Stimulated activated memory B cell treated with anti-CD40 and anti-IgM and Interleukin-4, amounts not matched to agents 10 μg/mL and 1 μg/mL and 100 μg/mL, for 72 hours (primary cell): ENCODE results near the gene TMEM252.

Experiments
- ATAC-seq: fragments of 150-1000 bp; cut with Tn5 transposase; 2 replicates; pipeline ENCODE4 v1.10.0; 2021
- H3K27ac Mint-ChIP-seq: one replicate; pipeline ENCODE4 v1.8.0; 2022; ENCODE audit warnings: mild to moderate bottlenecking, mixed read lengths
- H3K27me3 Mint-ChIP-seq: one replicate; pipeline ENCODE4 v1.8.0; 2022; ENCODE audit warnings: mixed read lengths
- H3K36me3 Mint-ChIP-seq: one replicate; pipeline ENCODE4 v1.8.0; 2022; ENCODE audit warnings: mixed read lengths
- H3K4me1 Mint-ChIP-seq: one replicate; pipeline ENCODE4 v1.8.0; 2022; ENCODE audit warnings: mixed read lengths
- H3K4me3 Mint-ChIP-seq: one replicate; pipeline ENCODE4 v1.8.0; 2022; ENCODE audit warnings: mild to moderate bottlenecking, moderate library complexity, mixed read lengths
- H3K9me3 Mint-ChIP-seq: one replicate; pipeline ENCODE4 v1.8.0; 2022; ENCODE audit warnings: mixed read lengths

The TMEM252 gene

DNA sequence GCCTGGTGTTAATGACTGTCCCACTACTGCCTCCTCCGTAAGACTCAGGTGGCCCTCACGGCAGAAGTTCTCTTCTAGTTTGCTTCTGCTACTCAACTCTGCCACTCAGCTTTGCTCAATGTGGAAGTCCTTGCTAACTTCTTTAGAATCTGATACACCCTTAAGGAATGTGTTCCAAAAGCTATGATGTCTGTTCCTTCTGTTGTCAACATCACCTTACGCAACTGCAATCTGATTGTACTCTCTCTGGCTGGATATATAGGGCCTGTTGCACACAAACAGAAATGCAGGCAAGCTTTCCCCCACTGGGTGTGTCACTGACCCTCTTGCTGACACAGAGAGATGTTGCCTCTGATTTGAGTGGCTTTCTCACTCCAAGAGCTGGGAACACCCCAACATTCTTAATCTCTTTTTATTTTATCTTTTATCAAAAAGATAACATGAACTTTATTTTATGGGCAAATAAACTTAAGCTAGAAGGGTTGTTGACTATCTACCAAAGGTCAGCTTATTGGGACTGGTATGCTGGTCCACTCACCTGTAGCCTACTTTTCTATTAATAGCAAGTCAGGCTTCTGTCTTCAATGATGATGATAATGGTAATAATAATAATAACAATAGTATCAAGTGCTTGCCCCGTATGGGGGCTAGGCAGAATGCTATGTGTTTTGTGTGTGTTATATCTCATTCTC lies 25.2 kb downstream of the TMEM252 start:
- peaks cover 6% of the 10 kb centered on the region for H3K9me3 Mint-ChIP-seq
- H3K4me3 Mint-ChIP-seq: no peak overlapping the region
- no peaks in the 10 kb centered on the region for H3K4me1 Mint-ChIP-seq
- ATAC-seq: no peak
- no peak overlapping the region for H3K27ac Mint-ChIP-seq
- H3K36me3 Mint-ChIP-seq: no peaks in the 10 kb centered on the region
- H3K27me3 Mint-ChIP-seq: no peaks in the 10 kb centered on the region

DNA sequence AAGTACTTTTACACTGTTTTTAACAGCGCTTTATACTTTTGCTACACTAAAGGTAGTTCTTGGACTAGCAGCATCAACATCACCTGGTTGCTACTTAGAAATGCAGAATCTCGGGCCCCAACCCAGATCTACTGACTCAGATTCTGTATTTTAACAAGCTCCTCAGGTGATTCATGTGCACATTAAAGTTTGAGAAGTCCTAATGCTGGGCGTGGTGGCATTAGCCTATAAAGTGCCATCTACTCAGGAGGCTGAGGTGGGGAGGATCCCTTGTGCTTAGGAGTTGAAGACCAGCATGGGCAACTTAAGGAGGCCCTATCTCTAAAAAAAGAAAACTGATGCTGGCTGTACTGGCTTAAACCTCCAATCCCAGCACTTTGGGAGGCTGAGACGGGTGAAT lies 26.7 kb downstream of the TMEM252 start:
- H3K36me3 Mint-ChIP-seq: no peaks in the 10 kb centered on the region
- H3K27me3 Mint-ChIP-seq: no peaks in the 10 kb centered on the region
- H3K4me1 Mint-ChIP-seq: no peaks in the 10 kb centered on the region
- H3K27ac Mint-ChIP-seq: no peak overlapping the region
- no peak for ATAC-seq
- H3K9me3 Mint-ChIP-seq: peaks cover 6% of the 10 kb centered on the region
- no peak overlapping the region for H3K4me3 Mint-ChIP-seq

DNA sequence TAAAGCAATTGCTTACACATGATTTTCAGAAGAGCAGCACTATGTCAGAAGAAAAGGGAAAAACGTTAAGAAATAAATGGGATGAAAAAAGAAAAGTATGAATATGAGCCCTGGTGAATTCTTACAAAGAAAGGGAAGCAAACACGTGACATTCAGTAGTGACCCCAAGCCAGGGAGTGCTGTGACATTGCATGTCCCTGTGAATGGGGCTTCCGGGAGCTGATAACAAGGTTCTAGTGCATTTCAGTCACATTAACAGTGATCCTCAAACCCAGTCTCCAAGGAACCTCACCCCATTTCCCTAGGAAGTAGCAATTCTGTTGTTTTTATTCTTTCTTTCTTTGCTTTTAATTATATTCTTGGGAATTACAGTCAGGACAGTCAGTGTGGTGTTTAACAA lies 27.3 kb downstream of the TMEM252 start:
- no peak overlapping the region for H3K4me3 Mint-ChIP-seq
- H3K9me3 Mint-ChIP-seq: peaks cover 3% of the 10 kb centered on the region
- no peak for ATAC-seq
- H3K27me3 Mint-ChIP-seq: no peaks in the 10 kb centered on the region
- no peaks in the 10 kb centered on the region for H3K36me3 Mint-ChIP-seq
- H3K27ac Mint-ChIP-seq: no peak overlapping the region
- no peaks in the 10 kb centered on the region for H3K4me1 Mint-ChIP-seq

GRCh38 chr9:68509689-68510088 lies 31.0 kb downstream of the TMEM252 start:
- H3K27me3 Mint-ChIP-seq: no peaks in the 10 kb centered on the region
- H3K9me3 Mint-ChIP-seq: no peaks in the 10 kb centered on the region
- no peak overlapping the region for H3K4me3 Mint-ChIP-seq
- no peaks in the 10 kb centered on the region for H3K4me1 Mint-ChIP-seq
- H3K36me3 Mint-ChIP-seq: no peaks in the 10 kb centered on the region
- no peak for ATAC-seq
- no peak overlapping the region for H3K27ac Mint-ChIP-seq

GRCh38 chr9:68508547-68508946 lies 32.1 kb downstream of the TMEM252 start:
- no peaks in the 10 kb centered on the region for H3K36me3 Mint-ChIP-seq
- no peaks in the 10 kb centered on the region for H3K9me3 Mint-ChIP-seq
- no peaks in the 10 kb centered on the region for H3K4me1 Mint-ChIP-seq
- H3K27ac Mint-ChIP-seq: no peak overlapping the region
- ATAC-seq: no peak
- no peaks in the 10 kb centered on the region for H3K27me3 Mint-ChIP-seq
- no peak overlapping the region for H3K4me3 Mint-ChIP-seq

DNA sequence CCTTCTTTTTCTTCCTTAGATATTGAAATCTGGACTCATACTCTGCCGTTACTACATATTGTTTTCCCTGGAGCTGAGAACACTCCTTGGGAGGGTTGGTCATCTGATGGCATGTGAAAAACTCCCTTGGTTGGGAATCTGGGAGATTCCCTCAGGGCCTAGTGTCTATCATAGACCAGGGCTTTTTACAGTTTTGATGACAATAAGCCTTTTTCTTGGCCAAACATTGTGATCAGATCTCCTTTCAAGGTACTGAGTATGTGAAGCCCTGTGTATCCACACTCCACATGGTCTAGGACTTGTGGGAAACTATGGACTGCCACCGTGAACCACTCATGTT lies 32.9 kb downstream of the TMEM252 start:
- H3K27me3 Mint-ChIP-seq: no peaks in the 10 kb centered on the region
- H3K27ac Mint-ChIP-seq: no peak overlapping the region
- ATAC-seq: no peak
- no peaks in the 10 kb centered on the region for H3K36me3 Mint-ChIP-seq
- H3K9me3 Mint-ChIP-seq: no peaks in the 10 kb centered on the region
- H3K4me1 Mint-ChIP-seq: no peaks in the 10 kb centered on the region
- no peak overlapping the region for H3K4me3 Mint-ChIP-seq

GRCh38 chr9:68507130-68507805 lies 33.4 kb downstream of the TMEM252 start:
- no peak for ATAC-seq
- no peaks in the 10 kb centered on the region for H3K9me3 Mint-ChIP-seq
- no peak overlapping the region for H3K27ac Mint-ChIP-seq
- no peak overlapping the region for H3K4me3 Mint-ChIP-seq
- no peaks in the 10 kb centered on the region for H3K4me1 Mint-ChIP-seq
- no peaks in the 10 kb centered on the region for H3K36me3 Mint-ChIP-seq
- H3K27me3 Mint-ChIP-seq: no peaks in the 10 kb centered on the region

- no peak for ATAC-seq
- H3K4me3 Mint-ChIP-seq: no peak overlapping the region
- H3K27ac Mint-ChIP-seq: no peak overlapping the region
- H3K9me3 Mint-ChIP-seq: no peaks in the 10 kb centered on the region
- H3K36me3 Mint-ChIP-seq: no peaks in the 10 kb centered on the region
- H3K27me3 Mint-ChIP-seq: no peaks in the 10 kb centered on the region
- no peaks in the 10 kb centered on the region for H3K4me1 Mint-ChIP-seq
Measured at GRCh38 chr9:68506551-68506950, 34.1 kb downstream of the TMEM252 start.

- peak; percentile 80 for ATAC-seq
- H3K36me3 Mint-ChIP-seq: no peaks in the 10 kb centered on the region
- H3K4me1 Mint-ChIP-seq: no peaks in the 10 kb centered on the region
- no peaks in the 10 kb centered on the region for H3K27me3 Mint-ChIP-seq
- H3K4me3 Mint-ChIP-seq: no peak overlapping the region
- no peak overlapping the region for H3K27ac Mint-ChIP-seq
- H3K9me3 Mint-ChIP-seq: no peaks in the 10 kb centered on the region
Measured at GRCh38 chr9:68505681-68506409, 34.8 kb downstream of the TMEM252 start.

DNA sequence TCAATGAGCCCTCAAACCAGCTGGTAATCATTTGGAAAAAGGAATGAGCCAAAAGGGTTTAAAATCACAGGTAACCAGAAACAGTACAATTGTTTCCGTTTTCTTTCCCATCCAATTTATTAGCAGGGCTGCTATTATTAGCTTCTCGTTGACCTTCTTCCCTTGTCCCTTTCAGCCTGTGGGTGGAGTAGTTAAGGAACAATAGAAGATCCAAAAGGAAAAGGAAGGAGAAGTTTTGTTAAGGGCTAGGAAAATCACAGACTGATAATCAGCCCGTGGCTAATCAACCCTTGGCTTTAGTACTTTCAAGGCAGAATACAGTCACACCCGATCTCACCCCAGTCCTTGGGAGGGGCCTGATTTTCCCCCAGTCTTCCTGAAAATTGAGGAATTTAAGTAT lies 38.4 kb downstream of the TMEM252 start:
- H3K9me3 Mint-ChIP-seq: no peaks in the 10 kb centered on the region
- no peak for ATAC-seq

GRCh38 chr9:68500457-68501381 lies 40.0 kb downstream of the TMEM252 start:
- Mint-ChIP-seq H3K4me3 (no peak overlapping the region), H3K36me3 (no peaks in the 10 kb centered on the region), H3K27me3 (no peaks in the 10 kb centered on the region), H3K9me3 (no peaks in the 10 kb centered on the region), H3K27ac (no peak overlapping the region), H3K4me1 (no peaks in the 10 kb centered on the region)
- ATAC-seq: no peak

More for the DNA sequence above, 38.4 kb downstream of the TMEM252 start:
- Mint-ChIP-seq H3K4me1 (no peaks in the 10 kb centered on the region), H3K4me3 (no peak overlapping the region), H3K36me3 (no peaks in the 10 kb centered on the region), H3K27me3 (no peaks in the 10 kb centered on the region), H3K27ac (no peak overlapping the region)

- Mint-ChIP-seq H3K9me3 (no peaks in the 10 kb centered on the region), H3K4me3 (no peak overlapping the region)
Measured at GRCh38 chr9:68498816-68499215, 41.9 kb downstream of the TMEM252 start.

DNA sequence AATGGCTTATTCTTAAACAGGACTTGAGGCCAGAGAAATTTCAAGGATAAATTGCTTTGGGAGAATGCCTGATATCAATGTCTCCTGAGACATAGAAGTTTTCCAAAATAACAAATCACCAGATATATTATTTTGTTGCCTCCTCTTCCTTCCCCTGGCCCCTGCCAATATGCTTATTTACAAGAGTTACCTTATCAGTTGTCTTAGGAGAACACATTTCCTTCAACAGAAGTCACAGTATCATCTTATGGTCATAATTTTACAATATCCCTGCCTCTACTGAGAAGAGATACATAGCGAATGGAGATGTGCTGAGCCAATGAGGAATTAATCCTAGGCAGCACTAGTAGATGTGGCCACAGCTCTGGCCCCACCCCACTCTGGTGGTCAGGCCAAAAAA lies 43.1 kb downstream of the TMEM252 start:
- no peaks in the 10 kb centered on the region for H3K9me3 Mint-ChIP-seq
- no peak overlapping the region for H3K4me3 Mint-ChIP-seq
- H3K27ac Mint-ChIP-seq: no peak overlapping the region
- H3K36me3 Mint-ChIP-seq: no peaks in the 10 kb centered on the region
- H3K4me1 Mint-ChIP-seq: no peaks in the 10 kb centered on the region
- peaks cover 16% of the 10 kb centered on the region for H3K27me3 Mint-ChIP-seq
- ATAC-seq: no peak

More at GRCh38 chr9:68498816-68499215, 41.9 kb downstream of the TMEM252 start:
- Mint-ChIP-seq H3K4me1 (no peaks in the 10 kb centered on the region), H3K27me3 (peaks cover 6% of the 10 kb centered on the region), H3K27ac (no peak overlapping the region), H3K36me3 (no peaks in the 10 kb centered on the region)
- ATAC-seq: no peak

- H3K36me3 Mint-ChIP-seq: no peaks in the 10 kb centered on the region
Measured at GRCh38 chr9:68496356-68496755, 44.3 kb downstream of the TMEM252 start.

DNA sequence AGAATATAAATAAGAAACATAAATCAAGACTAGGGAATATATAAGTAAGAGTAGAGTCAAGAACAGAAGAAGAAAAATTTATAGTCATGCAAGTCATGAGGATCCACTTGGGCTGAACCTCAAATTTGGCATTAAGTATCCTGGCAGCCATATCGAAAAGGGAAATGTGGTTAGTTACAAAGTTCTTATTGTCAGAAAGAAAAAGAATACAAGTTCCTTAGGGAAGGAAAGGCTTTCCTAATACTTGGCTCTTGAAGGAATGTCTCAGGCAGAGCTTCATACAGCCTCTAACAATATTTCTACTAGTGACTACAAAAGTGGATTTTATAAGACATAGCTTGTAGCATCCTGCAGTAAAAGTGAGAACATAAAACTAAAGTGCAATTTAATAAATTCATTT lies 45.4 kb downstream of the TMEM252 start:
- Mint-ChIP-seq H3K9me3 (no peaks in the 10 kb centered on the region), H3K27ac (no peak overlapping the region), H3K4me3 (no peak overlapping the region), H3K4me1 (no peaks in the 10 kb centered on the region), H3K27me3 (peaks cover 34% of the 10 kb centered on the region), H3K36me3 (no peaks in the 10 kb centered on the region)
- no peak for ATAC-seq

More at GRCh38 chr9:68496356-68496755, 44.3 kb downstream of the TMEM252 start:
- peaks cover 28% of the 10 kb centered on the region for H3K27me3 Mint-ChIP-seq
- H3K4me1 Mint-ChIP-seq: no peaks in the 10 kb centered on the region
- no peaks in the 10 kb centered on the region for H3K9me3 Mint-ChIP-seq
- ATAC-seq: no peak
- no peak overlapping the region for H3K27ac Mint-ChIP-seq
- no peak overlapping the region for H3K4me3 Mint-ChIP-seq
